HFF-Myc (cell line): ENCODE data around the gene NUP58.
A peak's percentile ranks its signal among the peaks of the same experiment; 100 is the strongest.

Experiments
- DNase-seq: peaks from one replicate; pipeline ENCODE4 v3.0.0-alpha.2; 2011; ENCODE audit warnings: low read depth; ENCODE audit errors: extremely low read depth
- H3K4me3 ChIP-seq: replicated peaks from 2 replicates; pipeline ENCODE4 v1.5.1; 2011; ENCODE audit warnings: low read depth, mild to moderate bottlenecking, control low read depth, low read length
- CTCF ChIP-seq: IDR thresholded peaks from 2 replicates; pipeline ENCODE4 v1.5.1; 2012; ENCODE audit warnings: mild to moderate bottlenecking, low read depth, low read length, control low read depth; ENCODE audit errors: missing control alignments

NUP58 gene

GRCh38 chr13:25301347-25302113, at the start of gene NUP58:
NUP58 (plus strand) TSS chr13:25301625; CDS start chr13:25301774, 149 bp downstream.
- no peak for TF ChIP-seq CTCF
- peak within 1 kb of the TSS; percentile 95 for H3K4me3 ChIP-seq
- DNase-seq: peak; percentile 82

GRCh38 chr13:25252225-25252624, 49.2 kb upstream of the NUP58 start:
- H3K4me3 ChIP-seq: no peak overlapping the region
- TF ChIP-seq CTCF: no peak
- no peak for DNase-seq

- TF ChIP-seq CTCF: no peak
Observed at GRCh38 chr13:25252752-25253151, 48.7 kb upstream of the NUP58 start.

GRCh38 chr13:25253702-25254101, 47.7 kb upstream of the NUP58 start:
- DNase-seq: no peak
- TF ChIP-seq CTCF: no peak
- H3K4me3 ChIP-seq: no peak overlapping the region

More at GRCh38 chr13:25252752-25253151, 48.7 kb upstream of the NUP58 start:
- no peak overlapping the region for H3K4me3 ChIP-seq
- DNase-seq: no peak

- no peak for TF ChIP-seq CTCF
- DNase-seq: no peak
- no peak overlapping the region for H3K4me3 ChIP-seq
Observed at GRCh38 chr13:25262261-25262660, 39.2 kb upstream of the NUP58 start.

- no peak overlapping the region for H3K4me3 ChIP-seq
- no peak for DNase-seq
- TF ChIP-seq CTCF: no peak
Observed at GRCh38 chr13:25266706-25267105, 34.7 kb upstream of the NUP58 start.
